Erythroblast (primary cell): ENCODE data around the gene KLHL29.

Source experiments
- GATA1 ChIP-seq: IDR thresholded peaks from 2 replicates; pipeline ENCODE4 v1.6.1; 2011; ENCODE audit warnings: low read depth, mild to moderate bottlenecking, control low read depth, low read length, moderate library complexity
- POLR2A ChIP-seq: IDR thresholded peaks from 2 replicates; pipeline ENCODE4 v1.6.1; 2011; ENCODE audit warnings: mild to moderate bottlenecking, low read length

- TF ChIP-seq POLR2A (no peak), GATA1 (no peak)
These were observed 198.5 kb downstream of the KLHL29 start for GRCh38 chr2:23583467-23583866.
